A549 (cell line): ENCODE results near the gene ENO3. TPM values are rescaled to one million over a fixed set of nuclear protein-coding genes. Genes with fewer than 3 reads are reported as not detected.
"Not testable (repeated sequence)": the region's sequence is repeated elsewhere in the genome, so short reads cannot be mapped to it uniquely, and the experiment has no call there.

Experiments used
- ATAC-seq, 2 experiments: fragments of 200-7000 bp in 1 of 2; fragments of >200 bp in 1 of 2; cut with Nextera tagmentation in 1 of 2; cut with Tn5 transposase in 1 of 2; 3 replicates each; pipeline versions ENCODE4 v1.8.0 to v1.9.1; 2018 to 2020; ENCODE audit warnings: mild to moderate bottlenecking in 1 of 2, moderate library complexity in 1 of 2
- CTCF ChIA-PET: fragments of 300-600 bp; sonication (Branson Sonifier 250); formaldehyde crosslinking; extraction: SDS; loops from one replicate; lab custom pipeline; 2021; ENCODE audit warnings: antibody characterized with exemption, inconsistent platforms; lab: Yijun Ruan, JAX
- POLR2A ChIA-PET: fragments of 350-600 bp; formaldehyde crosslinking; extraction: SDS; loops from one replicate; lab custom pipeline; 2021; ENCODE audit warnings: antibody characterized with exemption, inconsistent platforms; lab: Yijun Ruan, JAX
- DNase-seq, 2 experiments: peaks; one replicate each; pipeline versions ENCODE4 v3.0.0 to v3.0.0-alpha.2; 2011 to 2016; ENCODE audit warnings: low read depth in 1 of 2, low spot score in 1 of 2
- FAIRE-seq: peaks from 2 replicates; lab custom pipeline; 2011; peaks lifted over from hg19 to GRCh38; lab: Jason Lieb, UNC
- H3K27ac ChIP-seq, 2 experiments: fragments of >200 bp; sonication (Bioruptor Twin); formaldehyde crosslinking; 3 replicates each; pipeline ENCODE4 v1.5.1; 2016 to 2017
- H3K4me1 ChIP-seq: fragments of >200 bp; sonication (Bioruptor Twin); formaldehyde crosslinking; 3 replicates; pipeline ENCODE4 v1.6.1; 2016
- H3K4me2 ChIP-seq: fragments of >200 bp; sonication (Bioruptor Twin); formaldehyde crosslinking; 3 replicates; pipeline ENCODE4 v1.6.1; 2016
- H3K4me3 ChIP-seq: fragments of >200 bp; sonication (Bioruptor Twin); formaldehyde crosslinking; 3 replicates; pipeline ENCODE4 v1.5.1; 2016
- H3K9me3 ChIP-seq: fragments of >200 bp; sonication (Bioruptor Twin); formaldehyde crosslinking; 3 replicates; pipeline ENCODE4 v1.6.1; 2016
- BHLHE40 ChIP-seq: IDR thresholded peaks from 2 replicates; pipeline ENCODE4 v1.6.1; 2012; ENCODE audit warnings: low read depth, low read length, inconsistent platforms
- CBX2 ChIP-seq: fragments of 200-600 bp; sonication (generic); IDR thresholded peaks from 2 replicates; pipeline ENCODE4 v1.6.1; 2016; ENCODE audit warnings: low read depth, mild to moderate bottlenecking, borderline replicate concordance
- FOSB ChIP-seq: fragments of 250-450 bp; sonication (Bioruptor Pico); IDR thresholded peaks from 2 replicates; pipeline ENCODE4 v1.5.0; 2020; ENCODE audit warnings: mild to moderate bottlenecking, moderate library complexity
- FOXS1 ChIP-seq: fragments of 250-450 bp; sonication (Bioruptor Pico); IDR thresholded peaks from 2 replicates; pipeline ENCODE4 v1.5.0; 2020; ENCODE audit warnings: mild to moderate bottlenecking, moderate library complexity
- GATA3 ChIP-seq: IDR thresholded peaks from 2 replicates; pipeline ENCODE4 v1.6.1; 2012; ENCODE audit warnings: borderline replicate concordance
- HES2 ChIP-seq: fragments of >200 bp; sonication (Bioruptor Twin); formaldehyde crosslinking; IDR thresholded peaks from 2 replicates; pipeline ENCODE4 v1.6.1; 2016
- HEYL ChIP-seq: fragments of 250-450 bp; sonication (Bioruptor Pico); IDR thresholded peaks from 2 replicates; pipeline ENCODE4 v1.8.0; 2021; ENCODE audit warnings: mild to moderate bottlenecking, moderate library complexity
- HOXB13 ChIP-seq: fragments of 250-450 bp; sonication (Bioruptor Pico); IDR thresholded peaks from 2 replicates; pipeline ENCODE4 v1.5.0; 2020; ENCODE audit warnings: low read depth, mild to moderate bottlenecking, moderate library complexity
- KDM5A ChIP-seq: fragments of 200-600 bp; sonication (generic); IDR thresholded peaks from 2 replicates; pipeline ENCODE4 v1.6.1; 2016; ENCODE audit warnings: antibody characterized with exemption, mild to moderate bottlenecking
- MAFK ChIP-seq: fragments of 450-650 bp; IDR thresholded peaks from 2 replicates; pipeline ENCODE4 v1.6.1; 2014; ENCODE audit not compliant: partially characterized antibody
- NFE2L2 ChIP-seq: fragments of 150-350 bp; conservative IDR thresholded peaks from 2 replicates; pipeline ENCODE4 v1.6.1; 2014; ENCODE audit warnings: low read length
- NR3C1 ChIP-seq: fragments of >200 bp; sonication (Bioruptor Twin); formaldehyde crosslinking; IDR thresholded peaks from 3 replicates; pipeline ENCODE4 v1.6.1; 2017
- RARB ChIP-seq: fragments of 250-450 bp; sonication (Bioruptor Pico); IDR thresholded peaks from 2 replicates; pipeline ENCODE4 v1.8.0; 2021; ENCODE audit warnings: mild to moderate bottlenecking, moderate library complexity
- REST ChIP-seq: fragments of 200-600 bp; sonication (generic); IDR thresholded peaks from 2 replicates; pipeline ENCODE4 v1.6.1; 2016; ENCODE audit warnings: antibody characterized with exemption, mild to moderate bottlenecking, moderate library complexity
- USF2 ChIP-seq: fragments of 450-650 bp; IDR thresholded peaks from 2 replicates; pipeline ENCODE4 v1.6.1; 2014; ENCODE audit warnings: antibody characterized with exemption
- ZC3H11A ChIP-seq: fragments of 450-650 bp; IDR thresholded peaks from 2 replicates; pipeline ENCODE4 v1.6.1; 2014; ENCODE audit warnings: antibody characterized with exemption, mild to moderate bottlenecking
- ZSCAN20 ChIP-seq: fragments of 250-450 bp; sonication (Bioruptor Pico); IDR thresholded peaks from 2 replicates; pipeline ENCODE4 v1.8.0; 2022; ENCODE audit warnings: mild to moderate bottlenecking, moderate library complexity
- WGBS: methylation state at CpG from one replicate; pipeline ENCODE4 v1.1.6; 2017; ENCODE audit errors: missing lambda C conversion rate; 5-methylcytosine and 5-hydroxymethylcytosine counted together
- polyA plus RNA-seq, 4 experiments: library from polyadenylated mRNA; depleted of rRNA in 3 of 4; stranded (reverse); fragments of >200 nt; fragmentation: RNase III in 1 of 4; extraction: RNeasy Plus Mini Kit Qiagen cat#74134 plus additional on column Dnase treatment in 1 of 4; gene quantifications; 2 replicates in 3 of 4; 3 replicates in 1 of 4; pipeline ENCODE4 v1.2.3, GENCODE V29; 2011 to 2017

The ENO3 gene
- polyA plus RNA-seq, 2 of the 4 experiments (the other 2 are of a cell fraction): 52.5 to 109 TPM

GRCh38 chr17:4926577-4927335 lies 24.2 kb upstream of the ENO3 start:
- POLR2A ChIA-PET: interaction anchor here (2.0 kb wide), 1 partner anchor 14 kb away, joined by 7 read pairs; the partner anchor contains the start of genes RNF167 and SLC25A11
- not testable (repeated sequence) for H3K27ac ChIP-seq, H3K9me3 ChIP-seq, FAIRE-seq, H3K4me1 ChIP-seq, H3K4me2 ChIP-seq, ATAC-seq, H3K4me3 ChIP-seq, DNase-seq
- peak; percentile 20 for TF ChIP-seq MAFK
- CTCF ChIA-PET: interaction anchor here (1.0 to 2.1 kb wide), 6 partner anchors 10 to 445 kb away, joined by 3 to 7 read pairs (median 4); partner anchors contain the start of genes CAMTA2, CHRNE, RNF167 and SLC25A11
- WGBS: 94% methylated on average over 24 of the region's 24 CpGs

GRCh38 chr17:4928881-4929280 lies 22.0 kb upstream of the ENO3 start:
- no peak for TF ChIP-seq ZSCAN20 (CRISPR knock-in tag)
- no peak for TF ChIP-seq HES2
- TF ChIP-seq FOXS1 (CRISPR knock-in tag): no peak
- no peak for TF ChIP-seq RARB (CRISPR knock-in tag)
- Histone ChIP-seq H3K27ac (no peak overlapping the region), H3K4me3 (no peak overlapping the region), H3K4me1 (no peaks in the 10 kb centered on the region), H3K4me2 (no peak overlapping the region), H3K9me3 (no peaks in the 10 kb centered on the region)
- CTCF ChIA-PET: interaction anchor here (0.9 to 2.4 kb wide), 4 partner anchors 11 to 133 kb away, joined by 3 to 8 read pairs (median 6); partner anchors contain the start of genes RNF167 and SLC25A11
- FAIRE-seq: no peak
- WGBS: 95% methylated on average over 18 of the region's 18 CpGs
- no peak for DNase-seq
- POLR2A ChIA-PET: interaction anchor here (0.5 kb wide), 1 partner anchor 32 kb away, joined by 6 read pairs; no protein-coding TSS in a partner anchor
- no peak for ATAC-seq

- no peak for TF ChIP-seq HOXB13 (CRISPR knock-in tag)
- TF ChIP-seq NFE2L2: no peak
- TF ChIP-seq HES2: no peak
- TF ChIP-seq FOSB (CRISPR knock-in tag): no peak
- TF ChIP-seq CBX2: no peak
- TF ChIP-seq USF2: no peak
- no peak for TF ChIP-seq ZC3H11A
- TF ChIP-seq HEYL (CRISPR knock-in tag): no peak
- no peak for TF ChIP-seq BHLHE40
- no peak for TF ChIP-seq NR3C1
- ATAC-seq: no peak
- no peak for DNase-seq
- FAIRE-seq: no peak
- Histone ChIP-seq H3K9me3 (no peaks in the 10 kb centered on the region), H3K4me1 (no peaks in the 10 kb centered on the region), H3K4me3 (no peak within 1 kb of the TSS), H3K27ac (no peak within 1 kb of the TSS), H3K4me2 (no peak within 1 kb of the TSS)
- WGBS: 94% methylated on average over 14 of the region's 14 CpGs
- ChIA-PET POLR2A (interaction anchor here (1.4 kb wide), 1 partner anchor 8 kb away, joined by 4 read pairs; the partner anchor contains the start of genes RNF167 and SLC25A11), CTCF (interaction anchor here (1.0 to 2.0 kb wide), 3 partner anchors 8 to 130 kb away, joined by 3 to 7 read pairs (median 3); no protein-coding TSS in a partner anchor)
Observed at GRCh38 chr17:4931963-4932362, 19.0 kb upstream of the ENO3 start, which contains the start of gene GP1BA. GP1BA (plus strand) TSS chr17:4932277; CDS start chr17:4932605, 328 bp downstream.

GRCh38 chr17:4932756-4933155 lies 18.2 kb upstream of the ENO3 start:
- FAIRE-seq: no peak
- no peak for DNase-seq
- Histone ChIP-seq H3K27ac (no peak overlapping the region), H3K4me2 (no peak overlapping the region), H3K4me3 (no peak overlapping the region), H3K4me1 (no peaks in the 10 kb centered on the region), H3K9me3 (no peaks in the 10 kb centered on the region)
- WGBS: 95% methylated on average over 12 of the region's 12 CpGs
- peak in 1 of 2 experiments; percentile 7; a peak in 1 of 6 replicates for ATAC-seq
- CTCF ChIA-PET: interaction anchor here (0.8 to 2.0 kb wide), 4 partner anchors 9 to 129 kb away, joined by 3 to 7 read pairs (median 3); no protein-coding TSS in a partner anchor
- POLR2A ChIA-PET: interaction anchor here (0.9 kb wide), 1 partner anchor 35 kb away, joined by 3 read pairs; the partner anchor contains the start of gene SPAG7
- TF ChIP-seq CBX2: no peak
- TF ChIP-seq REST: no peak
- no peak for TF ChIP-seq GATA3
- TF ChIP-seq KDM5A: no peak
